ENCODE measurements around the gene DIP2B.

DNA sequence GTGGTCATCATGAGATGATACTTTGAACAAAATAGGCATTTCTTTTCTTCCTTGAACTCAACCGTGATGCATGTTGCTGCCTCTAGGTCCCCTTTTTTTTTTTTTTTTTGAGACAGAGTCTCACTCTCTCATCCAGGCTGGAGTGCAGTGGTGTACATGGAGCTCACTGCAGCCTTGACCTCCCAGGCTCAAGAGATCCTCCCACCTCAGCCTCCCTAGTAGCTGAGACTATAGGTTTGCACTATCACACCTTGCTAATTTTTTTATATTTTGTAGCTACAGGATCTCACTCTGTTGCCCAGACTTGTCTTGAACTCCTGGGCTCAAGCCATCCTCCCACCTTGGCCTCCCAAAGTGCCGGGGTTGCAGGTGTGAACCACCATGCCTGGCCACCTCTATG is 20.6 kb downstream of the DIP2B start:
- TF ChIP-seq SUZ12 (IDR thresholded peaks at IDR 0.05; ENCODE audit: extremely low read depth, insufficient read depth, insufficient read length) (no peak), YY1 (IDR thresholded peaks at IDR 0.05; ENCODE audit: insufficient read depth, insufficient read length) (no peak)
